MM.1S (cell line): ENCODE results near the gene BCO1.

Experiments
- EZH2 ChIP-seq: fragments of 300-600 bp; sonication (generic); optimal IDR thresholded peaks from 2 replicates; pipeline ENCODE3; 2017; ENCODE audit warnings: low read depth, mild to moderate bottlenecking, antibody characterized with exemption, low read length, mixed read lengths
- TF ChIP-seq, protein P1 (sequence below): fragments of 300-600 bp; sonication (generic); IDR thresholded peaks from 2 replicates; pipeline ENCODE4 v1.5.1; 2016; ENCODE audit warnings: antibody characterized with exemption, low read length, mixed read lengths

DNA sequence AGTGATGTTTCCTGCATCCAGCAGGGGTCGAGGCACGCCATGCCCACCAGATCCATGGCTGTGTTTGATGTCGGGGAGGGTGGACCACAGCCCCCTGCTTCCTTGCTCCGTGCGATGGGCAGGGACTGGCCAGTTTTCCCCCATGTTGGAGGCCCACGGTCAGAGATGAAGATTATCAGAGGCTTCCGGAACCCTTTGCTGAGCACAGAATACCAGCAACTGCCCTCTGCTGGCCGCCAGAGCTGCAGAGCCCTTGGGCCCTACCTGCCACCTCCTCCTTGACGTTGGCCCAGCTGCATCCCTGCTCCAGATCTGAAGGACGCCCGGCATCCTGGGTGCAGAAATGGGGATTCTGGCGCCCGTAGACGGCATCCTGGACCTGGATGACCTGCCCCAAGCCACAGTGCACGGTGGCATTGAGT is 23.7 kb upstream of the BCO1 start:
- TF ChIP-seq, protein P1, sequence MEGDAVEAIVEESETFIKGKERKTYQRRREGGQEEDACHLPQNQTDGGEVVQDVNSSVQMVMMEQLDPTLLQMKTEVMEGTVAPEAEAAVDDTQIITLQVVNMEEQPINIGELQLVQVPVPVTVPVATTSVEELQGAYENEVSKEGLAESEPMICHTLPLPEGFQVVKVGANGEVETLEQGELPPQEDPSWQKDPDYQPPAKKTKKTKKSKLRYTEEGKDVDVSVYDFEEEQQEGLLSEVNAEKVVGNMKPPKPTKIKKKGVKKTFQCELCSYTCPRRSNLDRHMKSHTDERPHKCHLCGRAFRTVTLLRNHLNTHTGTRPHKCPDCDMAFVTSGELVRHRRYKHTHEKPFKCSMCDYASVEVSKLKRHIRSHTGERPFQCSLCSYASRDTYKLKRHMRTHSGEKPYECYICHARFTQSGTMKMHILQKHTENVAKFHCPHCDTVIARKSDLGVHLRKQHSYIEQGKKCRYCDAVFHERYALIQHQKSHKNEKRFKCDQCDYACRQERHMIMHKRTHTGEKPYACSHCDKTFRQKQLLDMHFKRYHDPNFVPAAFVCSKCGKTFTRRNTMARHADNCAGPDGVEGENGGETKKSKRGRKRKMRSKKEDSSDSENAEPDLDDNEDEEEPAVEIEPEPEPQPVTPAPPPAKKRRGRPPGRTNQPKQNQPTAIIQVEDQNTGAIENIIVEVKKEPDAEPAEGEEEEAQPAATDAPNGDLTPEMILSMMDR = no peak
- TF ChIP-seq EZH2 = no peak
